H1 (cell line): ENCODE data around the gene MLF2. TPM values are rescaled to one million over a fixed set of nuclear protein-coding genes. Genes with fewer than 3 reads are reported as not detected.

Source experiments
- CTCF ChIA-PET: fragments of 300-600 bp; sonication (Branson Sonifier 250); formaldehyde crosslinking; loops from one replicate; lab custom pipeline; 2021; ENCODE audit not compliant: partially characterized antibody; lab: Charles Lee
- POLR2A ChIA-PET: fragments of 300-600 bp; sonication (Branson Sonifier 250); formaldehyde crosslinking; loops from one replicate; lab custom pipeline; 2021; ENCODE audit warnings: inconsistent platforms; ENCODE audit not compliant: partially characterized antibody; lab: Charles Lee
- DNase-seq, 2 experiments: peaks; one replicate each; pipeline versions ENCODE4 v3.0.0 to v3.0.0-alpha.2; 2010 to 2022; ENCODE audit warnings: low spot score in 2 of 2, low read depth in 1 of 2, mixed read lengths in 1 of 2
- FAIRE-seq: peaks from 2 replicates; lab custom pipeline; 2011; peaks lifted over from hg19 to GRCh38; lab: Jason Lieb, UNC
- H2AFZ ChIP-seq: 2 replicates; pipeline ENCODE4 v1.8.1; 2012; ENCODE audit warnings: low read length, inconsistent platforms
- H2AK5ac ChIP-seq: 2 replicates; pipeline ENCODE4 v1.6.1; 2013; ENCODE audit warnings: low read depth, low read length
- H2BK120ac ChIP-seq: replicated peaks from 2 replicates; pipeline ENCODE3; 2013; ENCODE audit warnings: low read depth, low read length, inconsistent platforms
- H2BK12ac ChIP-seq: 2 replicates; pipeline ENCODE4 v1.6.1; 2013; ENCODE audit warnings: low read depth, low read length
- H2BK15ac ChIP-seq: 2 replicates; pipeline ENCODE4 v1.6.1; 2013; ENCODE audit warnings: low read length
- H2BK20ac ChIP-seq: 2 replicates; pipeline ENCODE4 v1.6.1; 2013; ENCODE audit warnings: low read length
- H2BK5ac ChIP-seq: 2 replicates; pipeline ENCODE4 v1.6.1; 2013; ENCODE audit warnings: low read depth, low read length
- H3K14ac ChIP-seq: 2 replicates; pipeline ENCODE4 v1.6.1; 2013; ENCODE audit warnings: inconsistent platforms; ENCODE audit not compliant: insufficient read length
- H3K18ac ChIP-seq: 2 replicates; pipeline ENCODE4 v1.6.1; 2013; ENCODE audit warnings: low read length; ENCODE audit errors: extremely low read depth
- H3K23ac ChIP-seq: 2 replicates; pipeline ENCODE4 v1.6.1; 2013; ENCODE audit warnings: inconsistent platforms; ENCODE audit not compliant: insufficient read length
- H3K23me2 ChIP-seq: 2 replicates; pipeline ENCODE4 v1.6.1; 2013; ENCODE audit warnings: low read depth, low read length
- H3K27ac ChIP-seq: 2 replicates; pipeline ENCODE4 v1.6.1; 2011; ENCODE audit warnings: low read depth, low read length, inconsistent platforms
- H3K27me3 ChIP-seq, 4 experiments: replicated peaks in 1 of 4; 1 replicate in 1 of 4; 2 replicates in 3 of 4; pipeline versions ENCODE4 v1.6.1 to v1.8.1; 2011 to 2013; ENCODE audit warnings: low read length in 3 of 4, mild to moderate bottlenecking in 3 of 4, inconsistent platforms in 2 of 4, mixed read lengths in 2 of 4, moderate library complexity in 1 of 4; ENCODE audit not compliant: control insufficient read depth in 3 of 4, insufficient read depth in 3 of 4; ENCODE audit errors: extremely low read depth in 1 of 4
- H3K36me3 ChIP-seq, 4 experiments: 2 replicates each; pipeline versions ENCODE4 v1.6.1 to v1.8.1; 2011 to 2013; ENCODE audit warnings: mild to moderate bottlenecking in 4 of 4, low read length in 3 of 4, moderate library complexity in 2 of 4, control low read depth in 1 of 4, inconsistent platforms in 1 of 4; ENCODE audit not compliant: insufficient read depth in 4 of 4, control insufficient read depth in 2 of 4
- H3K4ac ChIP-seq: replicated peaks from 2 replicates; pipeline ENCODE3; 2013; ENCODE audit warnings: low read length, low read depth, mixed read lengths, inconsistent platforms; ENCODE audit not compliant: insufficient read length
- H3K4me1 ChIP-seq, 4 experiments: replicated peaks in 1 of 4; 1 replicate in 1 of 4; 2 replicates in 3 of 4; pipeline versions ENCODE4 v1.6.1 to v1.8.1; 2011 to 2013; ENCODE audit warnings: low read length in 3 of 4, inconsistent platforms in 2 of 4, mixed read lengths in 1 of 4; ENCODE audit not compliant: insufficient read depth in 4 of 4, control insufficient read depth in 3 of 4
- H3K4me2 ChIP-seq, 2 experiments: 2 replicates each; pipeline versions ENCODE4 v1.6.1 to v1.8.1; 2011 to 2013; ENCODE audit warnings: low read depth in 2 of 2, low read length in 2 of 2, control low read depth in 1 of 2, inconsistent platforms in 1 of 2, mild to moderate bottlenecking in 1 of 2; ENCODE audit not compliant: insufficient read depth in 1 of 2
- H3K4me3 ChIP-seq, 4 experiments: fragments of 200-600, 300-600 bp in 1 of 4; sonication (generic), shearing (Covaris generic), sonication (Bioruptor Twin) in 1 of 4; 2 replicates each; pipeline versions ENCODE4 v1.5.1 to v1.8.1; 2011 to 2016; ENCODE audit warnings: low read length in 4 of 4, low read depth in 3 of 4, control low read depth in 2 of 4, inconsistent platforms in 2 of 4, mild to moderate bottlenecking in 2 of 4, mixed read lengths in 1 of 4, moderate library complexity in 1 of 4; ENCODE audit not compliant: insufficient read depth in 2 of 4; ENCODE audit errors: extremely low read depth in 1 of 4
- H3K56ac ChIP-seq: replicated peaks from 2 replicates; pipeline ENCODE3; 2013; ENCODE audit warnings: low read depth, mild to moderate bottlenecking, mixed read lengths, low read length, inconsistent platforms; ENCODE audit not compliant: insufficient read length
- H3K79me1 ChIP-seq: 2 replicates; pipeline ENCODE4 v1.6.1; 2013; ENCODE audit warnings: low read depth, low read length, control low read depth
- H3K79me2 ChIP-seq, 2 experiments: 2 replicates each; pipeline versions ENCODE4 v1.6.1 to v1.8.1; 2012 to 2013; ENCODE audit warnings: low read length in 2 of 2, mild to moderate bottlenecking in 2 of 2, inconsistent platforms in 1 of 2; ENCODE audit not compliant: insufficient read depth in 2 of 2, control insufficient read depth in 1 of 2
- H3K9ac ChIP-seq, 4 experiments: replicated peaks in 1 of 4; 1 replicate in 1 of 4; 2 replicates in 3 of 4; pipeline versions ENCODE4 v1.6.1 to v1.8.1; 2011 to 2013; ENCODE audit warnings: low read depth in 3 of 4, low read length in 3 of 4, control low read depth in 2 of 4, mild to moderate bottlenecking in 2 of 4, moderate library complexity in 2 of 4, inconsistent platforms in 1 of 4; ENCODE audit errors: extremely low read depth in 1 of 4
- H3K9me3 ChIP-seq, 2 experiments: 2 replicates each; pipeline versions ENCODE4 v1.6.1 to v1.8.1; 2012 to 2013; ENCODE audit warnings: mild to moderate bottlenecking in 2 of 2, moderate library complexity in 2 of 2, control low read depth in 1 of 2, inconsistent platforms in 1 of 2, low read depth in 1 of 2, low read length in 1 of 2, mixed read lengths in 1 of 2; ENCODE audit not compliant: insufficient read depth in 2 of 2
- H4K20me1 ChIP-seq, 2 experiments: replicated peaks in 1 of 2; 2 replicates each; pipeline versions ENCODE3 to v1.8.1; 2011 to 2013; ENCODE audit warnings: inconsistent platforms in 2 of 2, low read length in 2 of 2, mild to moderate bottlenecking in 1 of 2; ENCODE audit not compliant: insufficient read depth in 2 of 2, control insufficient read depth in 1 of 2
- H4K5ac ChIP-seq: 2 replicates; pipeline ENCODE4 v1.6.1; 2013; ENCODE audit warnings: low read length, low read depth, mixed read lengths, inconsistent platforms; ENCODE audit not compliant: insufficient read length
- H4K8ac ChIP-seq: 2 replicates; pipeline ENCODE4 v1.8.0; 2013; ENCODE audit warnings: mild to moderate bottlenecking, moderate library complexity, low read length, inconsistent platforms; ENCODE audit not compliant: insufficient read depth; ENCODE audit errors: extremely low read depth
- H4K91ac ChIP-seq: replicated peaks from 2 replicates; pipeline ENCODE3; 2013; ENCODE audit warnings: low read length, mixed read lengths, inconsistent platforms; ENCODE audit not compliant: insufficient read length
- USF2 ChIP-seq: IDR thresholded peaks from 2 replicates; pipeline ENCODE4 v1.6.1; 2011; ENCODE audit warnings: low read length, improper control_type of control experiment
- WGBS, 2 experiments: shearing (Covaris generic) in 1 of 2; methylation state at CpG; one replicate each; pipeline versions ENCODE4 v1.1.6 to v1.1.7; 2013 to 2015; ENCODE audit warnings: low lambda C conversion rate in 2 of 2, mixed read lengths in 2 of 2, inconsistent platforms in 1 of 2, low coverage in 1 of 2, missing lambda C conversion rate in 1 of 2; ENCODE audit not compliant: insufficient replicate concordance in 2 of 2, insufficient coverage in 1 of 2, insufficient read length in 1 of 2; ENCODE audit errors: extremely low coverage in 1 of 2, missing lambda C conversion rate in 1 of 2; 5-methylcytosine and 5-hydroxymethylcytosine counted together
- polyA plus RNA-seq, 7 experiments: library from polyadenylated mRNA; depleted of rRNA in 3 of 7; stranded (reverse) in 5 of 7; unstranded in 2 of 7; fragments of >200 nt in 5 of 7; fragments of 200-250 nt in 2 of 7; gene quantifications; 1 replicate in 5 of 7; 2 replicates in 1 of 7; 4 replicates in 1 of 7; pipeline versions ENCODE4 v1.2.1 to v1.2.3, GENCODE V29; 2011 to 2013; ENCODE audit warnings: missing spikeins in 2 of 7, mixed read lengths in 2 of 7
- total RNA-seq: library from RNA; stranded (reverse); fragmentation: NEBNext Ultra II Directional; extraction: Animal tissue kit (Norgen Biotek cat#: 25700); gene quantifications from 2 replicates; pipeline ENCODE4 v1.2.1, GENCODE V29; 2021

The MLF2 gene
- total and polyA plus RNA-seq, 2 of the 8 experiments (the other 6 are each of a cell fraction or from before 2014, with no cell fraction given), result 229 to 401 TPM

DNA sequence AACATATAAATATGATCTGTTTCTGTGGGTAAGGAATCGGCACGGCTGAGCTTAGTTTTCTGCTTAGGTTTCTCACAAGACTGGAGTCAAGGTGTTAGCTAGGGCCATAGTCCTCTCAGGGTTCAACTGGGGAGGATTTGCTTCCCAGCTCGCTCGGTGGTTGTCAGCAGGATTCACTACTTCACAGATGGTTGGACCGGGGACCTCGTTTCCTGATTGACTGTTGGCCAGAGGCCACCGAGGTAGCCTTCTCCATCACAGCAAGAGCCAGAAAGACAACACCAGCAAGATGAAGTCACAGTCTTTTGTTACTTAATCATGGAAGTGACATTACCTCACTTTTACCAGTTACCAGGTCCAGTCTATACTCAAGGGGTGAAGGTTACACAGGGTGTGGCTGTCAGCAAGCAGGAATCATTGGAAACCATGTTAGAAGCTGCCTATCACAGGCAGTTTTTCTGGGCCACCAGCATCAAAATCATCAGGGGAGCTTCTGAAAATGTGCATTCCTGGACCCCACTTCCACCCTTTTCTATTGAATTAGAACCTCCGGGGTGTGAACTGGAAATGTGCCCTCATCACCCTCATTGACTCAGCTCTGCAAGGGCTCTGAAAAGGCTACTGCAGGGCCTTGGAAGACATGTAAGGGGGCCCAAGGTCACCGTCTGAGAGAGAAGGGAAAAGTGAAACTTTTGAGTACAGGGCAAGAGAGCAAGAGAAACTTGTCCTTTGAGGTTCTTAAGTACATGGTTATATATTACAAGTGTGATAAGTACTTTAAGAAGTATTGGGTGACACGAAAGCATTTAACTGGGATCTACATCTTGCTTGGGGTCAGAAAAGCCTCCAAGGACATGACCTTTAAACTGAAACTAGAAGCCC lies 18.2 kb downstream of the MLF2 start:
- no peak overlapping the region for H2BK15ac ChIP-seq
- FAIRE-seq, result no peak
- no peaks in the 10 kb centered on the region for H3K79me1 ChIP-seq
- H3K4me1 ChIP-seq, result peaks cover 0 to 5% (median 0%) of the 10 kb centered on the region in 4 experiments; a peak in 1 of 7 replicates
- no peak overlapping the region for H2BK20ac ChIP-seq
- no peak overlapping the region for H3K4me2 ChIP-seq
- H3K56ac ChIP-seq, result no peak overlapping the region
- no peaks in the 10 kb centered on the region for H3K79me2 ChIP-seq
- peaks cover 0 to 20% (median 12%) of the 10 kb centered on the region in 4 experiments; a peak in 6 of 8 replicates for H3K36me3 ChIP-seq
- H2BK120ac ChIP-seq, result no peak overlapping the region
- H2AK5ac ChIP-seq, result no peak overlapping the region
- no peak overlapping the region for H3K9ac ChIP-seq
- H3K23ac ChIP-seq, result no peak overlapping the region
- no peak overlapping the region for H3K18ac ChIP-seq
- H2BK5ac ChIP-seq, result no peak overlapping the region
- H3K4me3 ChIP-seq, result no peak overlapping the region
- no peaks in the 10 kb centered on the region for H3K23me2 ChIP-seq
- no peaks in the 10 kb centered on the region for H4K20me1 ChIP-seq
- H2BK12ac ChIP-seq, result no peak overlapping the region
- H4K91ac ChIP-seq, result no peak overlapping the region
- POLR2A ChIA-PET, result interaction anchor here (1.4 to 2.5 kb wide), 2 partner anchors 11 to 19 kb away, joined by 7 to 11 read pairs; partner anchors contain the start of genes COPS7A and MLF2
- H3K27me3 ChIP-seq, result no peaks in the 10 kb centered on the region
- no peak overlapping the region for H4K8ac ChIP-seq
- no peaks in the 10 kb centered on the region for H3K9me3 ChIP-seq
- no peak overlapping the region for H3K4ac ChIP-seq
- WGBS, 2 experiments, result 90% methylated on average over 10 of the region's 10 CpGs; no CpG with 5 or more reads in 1 of the 2 experiments
- H4K5ac ChIP-seq, result no peak overlapping the region
- CTCF ChIA-PET, result interaction anchor here (0.6 to 3.0 kb wide), 17 partner anchors 11 to 1290 kb away, joined by 3 to 16 read pairs (median 4); partner anchors contain the start of genes CDCA3, COPS7A, MLF2 and P3H3
- H3K14ac ChIP-seq, result no peak overlapping the region
- no peak overlapping the region for H2AFZ ChIP-seq
- no peak overlapping the region for H3K27ac ChIP-seq
- no peak for DNase-seq
- no peak for TF ChIP-seq USF2
